Mesendoderm (in vitro differentiated cells): Measurements from ENCODE around the gene TSNAXIP1. TPM values are rescaled to one million over a fixed set of nuclear protein-coding genes. Genes with fewer than 3 reads are reported as not detected.

Source experiments
- small RNA-seq: library from polyadenylated mRNA; stranded (forward); fragments of <200 nt; extraction: miRNeasy Mini kit (QIAGEN cat#:217004); gene quantifications from one replicate; pipeline ENCODE3, GENCODE V24; 2013; ENCODE audit not compliant: insufficient read depth

The TSNAXIP1 gene

Small RNA genes within 50 kb of the gene (small RNA-seq; reads per million reads assigned to genes)
- not detected for gene AC040162.2
